Superior temporal gyrus (tissue), 1 donor: ENCODE measurements around the gene ZNF653.

Experiments used
- DNase-seq: peaks from one replicate; pipeline ENCODE4 v3.0.0-alpha.2; 2016; ENCODE audit errors: extremely low spot score

The ZNF653 gene

DNA sequence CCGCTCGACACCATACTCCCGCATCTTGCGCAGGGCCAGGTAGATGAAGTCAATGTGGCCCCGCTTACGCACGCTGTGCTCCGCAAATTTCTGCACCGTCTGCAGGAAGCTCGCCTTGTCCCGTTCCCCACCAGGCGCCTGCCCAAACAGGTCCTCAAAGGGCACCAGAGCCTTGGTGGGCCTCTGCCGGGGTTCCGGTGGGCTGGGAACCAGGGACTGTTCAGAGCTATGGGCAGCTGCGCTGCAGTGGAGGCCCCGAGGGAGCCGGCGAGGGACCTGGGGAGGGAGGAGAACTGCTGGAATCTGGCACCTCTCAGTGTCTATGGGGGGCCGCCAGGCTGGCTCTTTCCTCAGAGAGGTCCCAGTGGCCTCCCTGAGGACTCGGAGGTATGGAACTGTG is 8.3 kb upstream of the ZNF653 start:
- DNase-seq, result no peak

DNA sequence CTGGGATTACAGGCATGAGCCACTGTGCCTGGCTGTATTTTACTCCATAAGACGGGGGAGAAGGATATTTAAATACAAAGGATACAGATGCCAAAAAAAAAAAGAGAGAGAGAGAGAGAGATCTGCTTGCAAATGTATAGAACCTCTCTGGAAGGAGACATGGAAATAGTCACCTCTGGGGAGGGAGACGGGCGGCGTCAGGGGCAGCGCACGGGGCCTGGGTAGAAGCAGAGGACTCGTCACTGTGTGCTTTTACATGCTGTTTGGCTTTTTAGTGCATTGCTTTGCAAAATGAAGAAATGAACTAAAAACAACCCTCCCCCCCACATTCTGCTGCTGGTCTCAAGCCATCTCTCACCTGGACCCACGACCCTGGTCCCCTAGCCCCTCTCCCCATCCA is 4.8 kb upstream of the ZNF653 start:
- DNase-seq, result no peak

DNA sequence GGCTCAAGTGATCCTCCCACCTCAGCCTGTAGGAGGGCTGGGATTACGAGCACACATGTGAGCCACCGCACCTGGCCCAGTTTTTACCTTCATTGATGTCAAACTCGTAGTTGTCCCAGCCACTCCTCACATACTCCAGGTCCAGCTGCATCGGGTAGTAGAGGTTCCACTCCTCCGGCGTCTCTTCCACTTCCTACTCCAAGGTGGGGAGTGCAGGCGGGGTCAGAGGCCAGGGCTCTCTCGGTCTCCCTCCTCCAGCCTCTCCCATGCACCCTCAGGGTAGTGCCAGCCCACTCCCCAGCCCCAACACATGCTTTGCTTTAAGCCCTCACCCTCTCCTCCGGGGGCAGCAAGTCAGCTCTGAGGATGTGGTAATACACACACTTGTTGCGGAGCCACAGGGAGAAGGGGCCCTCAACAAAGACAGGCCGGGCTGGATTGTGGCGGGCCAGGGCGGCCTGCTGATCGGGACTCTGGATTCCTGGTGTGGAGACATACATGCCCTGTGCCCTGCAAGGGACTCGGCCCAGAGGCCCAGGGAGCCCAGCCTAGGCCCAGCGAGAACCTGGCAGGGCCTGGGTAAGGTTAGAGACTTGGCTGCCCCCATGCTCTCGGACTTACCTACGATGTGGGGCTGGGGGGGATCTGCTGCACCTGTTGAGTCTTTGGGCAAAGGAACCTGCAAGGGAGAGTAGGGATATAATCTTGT is 1.9 kb upstream of the ZNF653 start:
- no peak for DNase-seq

DNA sequence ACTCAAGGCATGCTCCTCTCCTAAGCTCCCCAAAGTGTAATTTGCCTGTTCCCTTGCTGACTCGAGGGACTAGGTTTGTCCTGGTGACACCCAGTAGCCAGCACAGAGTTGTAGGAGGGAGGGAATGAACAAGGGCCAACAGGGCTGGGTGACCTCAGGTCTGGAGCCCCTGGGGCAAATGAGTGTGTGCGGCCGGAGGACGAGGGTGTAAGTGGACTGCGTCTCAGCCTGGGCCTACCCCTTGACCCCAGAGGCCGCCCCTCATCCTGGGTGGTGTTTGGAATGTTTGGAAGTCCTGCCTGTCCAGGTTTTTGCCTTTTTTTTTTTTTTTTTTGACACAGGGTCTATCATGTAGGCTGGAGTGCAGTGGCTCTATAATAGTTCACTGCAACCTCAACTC is 1.3 kb upstream of the ZNF653 start:
- DNase-seq, result no peak

DNA sequence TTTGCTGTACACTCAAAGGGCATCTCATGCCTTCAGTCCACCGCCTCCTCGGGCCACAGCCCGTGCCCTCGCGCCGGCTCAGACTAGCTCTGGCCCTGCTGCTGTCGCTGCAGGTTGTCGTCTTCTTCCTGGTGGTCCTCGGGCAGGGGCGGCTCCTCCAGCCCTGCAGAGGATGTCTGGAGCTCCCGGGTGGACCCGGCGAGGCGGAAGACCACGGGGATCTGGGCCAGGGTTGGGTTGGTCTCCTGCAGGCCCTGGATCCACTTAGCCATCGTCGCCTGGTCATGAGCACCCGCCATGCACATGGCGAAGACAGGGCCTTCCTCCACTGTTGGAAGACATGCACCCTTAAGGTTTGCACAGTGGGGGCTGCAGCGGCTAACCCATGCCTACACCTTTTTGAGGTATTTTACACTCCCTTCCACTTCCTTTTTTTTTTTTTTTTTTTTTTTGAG is 489 bp upstream of the ZNF653 start:
- no peak for DNase-seq

DNA sequence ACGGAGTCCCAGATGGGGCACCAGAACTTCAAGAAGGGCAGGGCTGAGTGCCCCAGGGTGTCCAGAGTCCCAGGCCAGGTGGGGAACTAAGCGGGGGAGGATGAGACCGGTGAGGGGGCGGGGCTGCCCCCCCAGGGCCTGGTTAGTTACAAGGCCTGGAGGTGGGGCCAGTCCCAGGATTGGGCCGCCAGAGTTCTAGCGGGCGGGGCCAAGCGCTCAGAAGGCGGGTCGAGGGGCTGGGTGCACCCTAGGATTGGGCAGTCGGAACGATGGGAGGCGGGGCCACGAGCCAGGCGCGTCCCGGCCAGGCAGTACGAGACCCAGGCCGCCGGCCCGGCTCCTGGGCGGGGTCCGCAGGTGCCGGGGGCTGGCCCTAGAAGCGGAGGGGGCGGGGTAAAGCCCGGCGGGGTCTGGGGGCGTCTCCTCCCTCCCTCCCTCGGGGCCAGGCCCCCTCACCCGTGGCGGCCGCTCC is 571 bp downstream of the ZNF653 start:
- DNase-seq, result peak; percentile 93

DNA sequence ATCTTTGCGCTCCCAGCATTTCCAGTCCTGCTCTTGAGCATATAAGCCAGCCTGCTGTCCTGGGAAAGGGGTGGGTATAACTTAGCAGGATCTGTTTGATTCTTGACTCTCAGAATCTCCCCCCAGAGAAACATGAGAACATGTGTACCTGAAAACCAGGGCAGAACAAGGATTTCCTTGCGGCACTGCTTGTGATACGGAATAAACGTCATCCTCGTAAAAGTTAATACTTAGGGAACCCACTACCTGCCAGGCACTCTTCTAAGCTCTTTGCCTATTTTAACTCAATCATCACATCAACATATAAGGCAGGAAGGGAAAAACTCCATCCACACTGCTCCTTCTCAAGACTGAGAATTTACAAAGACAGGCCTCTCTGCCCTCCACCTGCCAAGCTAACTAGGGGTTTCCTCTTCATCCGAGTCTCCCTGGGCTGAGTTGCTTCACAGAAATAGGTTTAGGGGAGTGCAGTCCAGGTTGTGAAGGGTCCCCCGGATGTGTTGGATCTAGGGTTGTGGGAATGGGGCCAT is 1.1 kb downstream of the ZNF653 start:
- DNase-seq, result peak; percentile 28

DNA sequence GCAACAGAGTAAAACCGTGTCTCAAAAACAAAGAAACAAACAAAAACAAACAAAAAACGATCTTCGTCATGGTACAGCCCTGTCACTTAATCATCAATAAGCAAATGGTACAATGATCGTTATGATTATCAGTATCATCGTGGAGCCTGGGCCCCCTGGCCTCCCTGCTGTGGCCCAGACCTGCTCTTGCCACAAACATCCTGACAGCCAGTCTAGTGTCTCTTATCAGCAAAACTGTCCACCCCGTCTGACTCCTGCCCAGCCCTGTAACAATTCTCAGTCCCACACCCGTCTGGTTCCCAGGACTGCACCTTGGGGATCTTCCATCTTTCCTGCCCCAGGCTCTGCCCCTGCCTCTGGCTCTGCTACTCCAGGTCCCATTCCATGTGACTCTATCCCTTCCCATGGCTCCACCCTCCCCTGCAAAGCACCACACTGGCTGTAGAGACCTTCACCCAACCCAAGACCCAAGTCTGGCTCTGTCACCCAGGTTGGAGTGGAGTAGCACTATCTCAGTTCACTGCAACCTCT is 5.7 kb downstream of the ZNF653 start:
- no peak for DNase-seq

DNA sequence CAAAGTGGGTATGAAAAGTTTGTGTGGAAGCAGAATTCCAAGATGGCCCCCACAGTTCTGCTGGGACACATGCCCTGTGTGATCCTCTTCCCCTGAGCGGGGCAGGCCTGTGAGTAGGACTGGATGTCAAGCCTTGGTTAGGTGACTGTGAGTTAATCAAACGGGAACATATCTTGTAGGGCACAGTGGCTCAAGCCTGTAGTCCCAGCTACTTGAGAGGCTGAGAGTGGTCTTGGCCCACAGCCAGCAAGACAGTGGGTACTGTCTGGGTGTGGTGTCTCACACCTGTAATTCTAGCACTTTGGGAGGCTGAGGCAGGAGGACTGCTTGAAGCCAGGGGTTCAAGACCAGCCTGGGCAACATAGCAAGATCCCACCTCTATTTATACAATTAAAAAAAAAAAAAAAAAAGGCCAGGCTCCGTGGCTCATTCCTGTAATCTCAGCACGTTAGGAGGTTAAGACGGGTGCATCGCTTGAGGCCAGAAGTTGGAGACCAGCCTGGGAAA is 6.4 kb downstream of the ZNF653 start:
- DNase-seq, result no peak

DNA sequence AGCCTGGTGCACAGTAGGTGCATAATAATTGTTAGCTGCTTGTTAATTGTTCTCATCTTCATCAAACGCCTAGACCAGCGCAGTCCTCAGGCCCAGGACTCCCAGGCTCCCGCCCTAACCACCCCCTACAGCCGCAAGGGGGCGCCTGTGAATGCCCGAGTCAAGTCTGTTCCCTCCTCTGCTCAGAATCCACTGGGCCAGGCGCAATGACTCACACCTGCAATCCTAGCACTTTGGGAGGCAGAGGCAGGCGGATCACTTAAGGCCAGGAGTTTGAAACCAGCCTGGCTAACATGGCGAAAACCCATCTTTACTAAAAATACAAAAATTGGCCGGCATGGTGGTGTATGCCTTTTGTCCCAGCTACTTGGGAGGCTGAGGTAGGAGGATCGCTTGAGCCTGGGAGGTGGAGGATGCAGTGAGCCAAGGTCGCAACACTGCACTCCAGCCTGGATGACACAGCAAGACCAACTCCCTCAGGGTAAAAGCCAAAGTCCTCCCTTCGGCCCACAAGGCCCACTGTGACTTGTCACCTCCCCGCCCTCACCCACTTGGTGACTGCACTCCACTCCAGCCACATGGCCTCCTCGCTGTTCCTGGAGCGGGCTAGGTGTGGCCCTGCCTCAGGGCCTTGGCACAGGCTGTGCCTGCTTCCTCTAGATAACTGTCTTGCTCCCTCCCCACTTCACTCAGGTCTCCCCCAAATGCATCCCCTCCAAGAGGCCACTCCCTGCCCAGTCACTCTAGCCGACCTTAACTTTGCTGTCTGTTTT is 9.1 kb downstream of the ZNF653 start:
- peak; percentile 50 for DNase-seq

DNA sequence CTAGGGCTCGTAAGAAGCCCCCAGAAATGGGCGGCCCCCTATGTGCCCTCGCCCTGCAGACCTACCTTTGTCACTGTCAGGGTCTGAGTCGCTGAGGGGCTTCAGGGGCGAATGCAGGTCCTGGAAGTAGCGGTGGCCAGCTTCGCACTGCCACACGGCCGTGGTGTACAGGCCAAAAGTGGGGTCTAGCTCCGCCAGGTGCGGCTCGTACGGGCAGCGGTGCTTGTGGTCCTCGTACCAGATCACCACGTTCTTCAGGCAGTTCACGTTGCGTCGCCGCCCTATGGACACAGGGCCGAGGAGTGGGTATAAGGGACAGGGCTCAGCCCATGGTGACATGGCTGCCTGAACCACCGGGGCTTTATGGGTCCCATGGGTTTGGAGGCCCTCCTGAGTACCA is 9.8 kb downstream of the ZNF653 start:
- DNase-seq, result no peak

DNA sequence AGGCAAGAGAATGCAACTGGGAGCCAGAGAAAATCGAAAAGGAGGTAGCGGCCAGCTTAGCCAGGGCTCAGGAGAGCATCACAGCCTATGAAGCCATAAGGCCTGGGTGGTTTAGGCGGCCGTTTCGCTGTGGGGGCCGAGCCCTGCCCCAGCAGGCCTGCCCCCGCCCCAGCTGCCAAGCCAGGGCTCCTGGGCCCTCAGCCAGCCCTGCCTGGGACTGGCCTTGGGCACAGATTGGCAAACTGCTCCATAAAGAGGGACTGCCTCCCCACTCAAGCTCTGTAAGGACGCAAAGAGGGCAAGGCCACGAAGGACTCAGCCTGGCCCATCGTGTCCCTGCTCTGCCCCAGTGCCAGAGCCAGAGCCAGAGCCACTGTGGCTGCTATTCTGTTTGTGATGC is 10.2 kb downstream of the ZNF653 start:
- no peak for DNase-seq

DNA sequence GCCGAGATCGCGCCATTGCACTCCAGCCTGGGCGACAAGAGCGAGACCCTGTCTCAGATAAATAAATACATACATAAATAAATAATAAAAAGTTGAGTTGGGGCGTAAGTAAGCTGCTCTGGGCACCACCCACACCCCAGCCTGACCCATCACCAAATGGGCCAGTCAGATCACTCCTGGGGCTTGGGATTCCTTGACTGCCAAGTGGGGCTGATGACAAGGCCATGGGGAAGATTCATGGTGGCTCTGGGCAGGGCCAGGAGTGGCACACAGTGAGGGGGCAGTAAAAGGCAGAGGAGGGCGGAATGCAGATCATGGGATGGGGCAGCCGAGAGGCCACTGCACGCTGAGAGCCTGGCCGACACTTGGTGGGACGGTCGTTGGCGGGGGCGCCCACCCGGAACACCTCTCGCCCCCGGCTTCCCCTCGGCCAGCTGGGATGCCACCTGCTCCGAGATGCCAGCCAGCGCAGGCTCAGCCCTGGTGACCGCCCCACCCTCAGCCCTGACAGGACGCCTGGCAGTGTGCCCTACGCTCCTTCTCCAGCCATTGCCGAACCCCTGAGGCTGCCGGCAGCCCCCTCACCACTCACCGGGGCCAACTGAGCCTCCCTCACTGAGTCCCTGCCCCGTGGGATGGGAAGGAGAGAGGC is 10.9 kb downstream of the ZNF653 start:
- no peak for DNase-seq

DNA sequence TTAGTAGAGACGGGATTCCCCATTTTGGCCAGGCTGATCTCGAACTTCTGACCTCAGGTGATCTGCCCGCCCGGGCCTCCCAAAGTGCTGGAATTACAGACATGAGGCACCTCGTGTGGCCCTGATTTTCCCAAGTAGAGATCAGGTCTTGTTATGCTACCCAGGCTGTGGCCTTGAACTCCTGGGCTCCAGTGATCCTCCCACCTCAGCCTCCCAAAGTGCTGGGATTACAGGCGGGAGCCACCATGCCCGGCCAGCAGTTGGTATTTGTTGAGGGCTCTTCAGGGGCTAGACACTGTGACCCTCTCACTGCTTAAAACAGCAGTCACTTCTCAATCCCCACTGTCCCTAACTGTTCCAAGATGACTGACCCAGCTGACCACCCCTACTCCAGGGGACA is 16.3 kb downstream of the ZNF653 start:
- no peak for DNase-seq

DNA sequence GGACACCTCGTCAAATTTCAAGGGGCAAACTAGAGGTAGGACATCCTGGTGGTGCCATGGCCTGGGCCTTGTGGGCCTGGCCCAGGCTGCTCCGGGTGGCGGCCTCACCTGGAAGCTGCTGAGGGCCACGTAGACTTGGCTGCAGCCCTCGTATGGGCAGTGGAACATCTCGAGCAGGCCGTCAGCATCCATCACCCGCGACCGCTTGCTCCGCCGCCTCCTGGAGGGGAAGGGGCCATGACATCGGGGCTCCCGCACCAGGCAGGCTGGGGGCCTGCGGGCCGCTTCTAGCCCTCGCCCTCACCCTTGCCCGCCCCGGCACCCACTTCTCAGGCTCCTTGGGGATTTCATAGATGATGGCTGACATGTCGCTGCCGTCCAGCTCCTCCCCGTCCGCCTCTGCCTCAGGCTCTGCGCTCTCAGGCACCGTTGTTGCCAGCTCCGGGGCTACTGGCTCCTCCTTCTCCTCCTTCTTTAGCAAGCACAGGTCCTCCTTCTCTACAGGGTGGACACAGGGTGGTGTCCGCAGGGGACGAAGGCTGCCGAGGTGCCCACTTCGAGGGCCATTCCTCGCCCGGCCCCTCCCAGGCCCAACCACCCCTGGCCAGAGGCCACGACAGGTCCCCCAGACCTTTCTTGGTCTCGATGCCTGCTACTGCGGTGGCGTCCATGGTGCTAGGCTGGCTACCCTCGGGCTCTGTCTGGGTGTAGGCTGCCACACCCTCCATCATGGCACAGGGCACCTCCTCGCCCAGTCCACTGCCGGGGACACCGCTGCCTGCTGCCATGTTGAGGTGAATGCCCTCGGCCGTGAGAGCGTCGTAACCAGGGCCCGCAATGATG is 18.8 kb downstream of the ZNF653 start:
- DNase-seq, result no peak

DNA sequence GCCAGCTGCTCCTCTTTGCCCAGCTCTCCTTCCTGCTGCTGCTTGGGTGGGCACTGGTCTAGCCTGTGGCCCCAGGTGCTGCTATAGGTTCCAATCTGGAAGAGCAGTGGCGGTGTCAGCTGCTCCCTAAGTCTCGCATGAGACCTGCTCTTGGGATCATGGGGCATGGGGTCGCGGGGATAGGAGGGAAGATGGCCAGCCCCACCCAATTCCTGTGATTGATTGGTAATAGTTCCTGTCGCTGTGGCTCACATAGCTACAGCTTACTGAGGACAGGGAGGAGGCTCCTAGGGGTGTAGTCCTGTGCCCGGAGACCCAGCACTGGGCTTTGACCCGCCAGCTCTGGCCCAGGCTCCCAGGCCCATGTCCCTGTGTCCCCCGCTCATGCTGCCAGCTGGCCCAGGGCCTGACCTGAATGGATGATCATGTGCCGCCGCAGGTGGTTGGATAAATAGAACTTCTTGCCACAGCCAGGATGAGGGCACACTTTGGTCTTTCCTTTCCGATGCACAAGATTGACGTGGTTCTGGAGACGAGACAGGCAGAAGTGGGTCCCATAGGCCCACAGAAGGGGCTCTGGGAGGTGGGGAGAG is 20.3 kb downstream of the ZNF653 start:
- DNase-seq, result no peak

DNA sequence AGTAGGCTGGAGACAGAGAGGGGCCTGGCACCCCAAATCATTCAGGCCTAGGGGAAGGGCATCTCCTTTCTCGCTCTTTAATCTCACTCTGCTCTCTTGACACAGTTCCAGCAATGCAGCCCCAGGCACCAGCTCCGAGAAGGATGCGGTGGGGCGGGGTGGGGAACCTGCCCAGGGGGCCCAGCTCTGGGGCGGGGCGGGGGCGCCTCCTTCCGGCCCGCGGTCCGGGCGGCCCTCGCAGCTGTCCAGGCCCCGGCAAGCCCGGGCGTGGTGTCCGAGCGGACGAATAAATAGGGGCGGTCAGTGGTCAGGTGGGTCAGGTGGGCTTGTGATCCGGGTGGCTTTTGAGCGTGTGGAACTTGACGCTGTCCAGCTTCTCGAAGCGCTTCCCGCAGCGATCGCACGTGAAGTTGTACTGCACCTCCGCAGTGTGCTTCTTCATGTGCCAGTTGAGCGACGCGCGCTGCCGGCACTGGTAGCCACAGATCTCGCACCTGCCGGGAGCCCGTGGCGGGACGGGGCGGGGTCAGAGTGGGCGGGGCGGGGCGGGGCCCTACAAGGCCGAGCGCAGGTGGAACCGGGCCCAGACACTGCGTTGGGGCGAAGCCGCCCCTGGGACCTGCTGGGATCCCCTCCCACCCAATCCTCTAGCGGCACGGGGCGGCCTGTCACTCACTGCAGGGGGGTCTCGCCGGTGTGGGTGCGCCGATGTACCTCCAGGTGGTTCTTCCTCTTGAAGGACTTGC is 22.1 kb downstream of the ZNF653 start:
- no peak for DNase-seq

DNA sequence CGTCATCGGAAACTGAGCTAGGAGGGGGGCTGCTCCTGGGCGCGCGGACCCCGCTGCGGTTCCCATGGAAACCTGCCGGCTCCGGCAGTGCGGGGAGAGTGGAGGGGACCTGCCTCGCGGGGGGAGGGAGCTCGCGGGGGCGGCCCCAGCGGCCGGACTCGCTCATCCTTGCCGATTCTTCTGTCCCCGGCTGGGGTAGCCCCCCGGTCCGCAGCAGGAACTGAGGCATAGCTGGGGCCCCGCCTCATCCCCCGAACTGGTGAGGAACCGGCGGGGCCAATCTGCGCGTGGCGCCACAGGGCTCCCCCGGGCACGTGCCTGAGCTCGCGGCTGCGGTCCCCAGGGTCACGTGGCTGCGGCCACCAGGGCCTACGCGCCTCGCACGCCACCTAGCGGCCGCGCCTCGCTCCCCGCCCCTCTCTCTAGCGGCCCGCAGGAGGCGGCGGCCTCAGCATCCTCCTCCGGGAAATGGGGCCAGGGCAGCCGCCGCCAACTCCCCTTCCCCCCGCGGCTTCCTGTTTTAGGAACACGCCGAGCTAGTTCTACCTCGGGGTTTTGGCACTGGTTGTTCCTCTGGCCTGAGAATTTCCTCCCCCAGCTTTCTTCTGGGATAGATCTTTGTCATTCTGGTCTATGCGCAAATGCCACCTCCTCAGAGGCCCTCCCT is 23.1 kb downstream of the ZNF653 start:
- DNase-seq, result peak; percentile 88
